HG02642 (cell line): ENCODE data around the gene AHDC1.

Experiments
- ATAC-seq: cut with Tn5 transposase; IDR thresholded peaks from one replicate; pipeline ENCODE4 v1.9.1; 2021; ENCODE audit warnings: mild to moderate bottlenecking; ENCODE audit not compliant: unreplicated experiment, poor library complexity

Gene AHDC1

DNA sequence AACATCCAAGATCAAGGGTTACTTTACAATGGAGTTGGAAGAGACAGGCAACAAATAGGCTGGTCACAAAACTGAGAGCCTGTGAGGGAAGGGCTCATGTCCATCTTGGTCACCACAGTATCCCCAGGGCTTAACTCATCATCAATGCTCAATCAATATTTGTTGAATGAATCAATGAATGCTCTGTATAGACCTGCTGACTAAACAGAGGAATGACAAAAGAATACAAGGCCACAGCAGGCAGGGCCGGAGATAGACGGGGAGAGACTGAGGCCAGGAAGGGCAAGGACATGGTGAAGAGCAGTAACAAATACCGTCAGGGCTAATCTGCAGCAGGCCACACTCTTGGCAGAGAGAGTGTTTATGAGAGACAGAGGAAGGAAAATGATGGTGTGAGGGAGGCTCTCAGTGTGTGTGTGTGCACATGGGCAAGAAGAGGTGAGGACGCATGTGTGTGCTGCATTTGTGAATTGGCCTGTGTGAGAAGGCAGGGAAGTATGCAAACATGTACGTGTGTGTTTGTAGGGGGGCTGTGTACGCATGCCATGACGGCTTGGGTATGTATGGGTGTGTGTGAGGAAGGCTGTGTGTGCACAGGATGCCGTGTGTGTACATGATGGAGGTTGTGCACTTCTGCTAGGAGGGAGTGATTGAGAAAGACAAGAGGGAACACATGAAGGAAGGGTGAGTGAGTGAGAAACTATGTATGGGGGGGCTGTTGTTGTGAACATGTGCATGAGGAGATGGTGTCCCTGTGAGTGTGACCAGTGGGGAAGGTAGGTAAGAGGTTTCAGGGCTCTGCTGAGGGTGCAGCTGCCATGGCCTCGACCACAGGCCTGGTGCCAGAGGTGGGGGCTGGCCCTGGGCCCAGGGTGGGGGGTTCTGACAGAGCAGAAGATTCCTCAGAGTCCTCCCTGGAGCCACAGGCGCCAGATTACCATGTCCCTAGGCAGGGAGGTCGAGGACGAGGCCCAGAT, 15.4 kb downstream of the AHDC1 start:
- ATAC-seq = no peak

DNA sequence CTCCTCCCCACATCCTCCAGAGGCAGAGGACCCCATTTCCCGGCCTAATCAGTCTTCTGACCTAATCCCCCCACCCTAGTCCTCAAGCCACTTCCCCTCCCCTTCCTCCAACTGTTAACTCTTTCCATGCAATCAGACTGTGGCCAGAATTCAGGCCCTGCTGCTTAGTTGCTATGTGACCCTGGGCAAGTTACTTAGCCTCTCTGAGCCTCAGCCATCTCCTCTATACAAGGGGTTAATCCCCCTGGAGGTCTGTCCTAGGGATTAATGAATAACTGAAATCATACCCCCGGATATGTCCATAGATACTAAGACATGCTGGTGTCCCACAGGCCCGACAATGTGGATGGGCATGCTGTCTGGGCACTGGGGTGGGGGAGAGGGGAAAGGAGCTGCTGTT, 18.3 kb downstream of the AHDC1 start:
- no peak for ATAC-seq

DNA sequence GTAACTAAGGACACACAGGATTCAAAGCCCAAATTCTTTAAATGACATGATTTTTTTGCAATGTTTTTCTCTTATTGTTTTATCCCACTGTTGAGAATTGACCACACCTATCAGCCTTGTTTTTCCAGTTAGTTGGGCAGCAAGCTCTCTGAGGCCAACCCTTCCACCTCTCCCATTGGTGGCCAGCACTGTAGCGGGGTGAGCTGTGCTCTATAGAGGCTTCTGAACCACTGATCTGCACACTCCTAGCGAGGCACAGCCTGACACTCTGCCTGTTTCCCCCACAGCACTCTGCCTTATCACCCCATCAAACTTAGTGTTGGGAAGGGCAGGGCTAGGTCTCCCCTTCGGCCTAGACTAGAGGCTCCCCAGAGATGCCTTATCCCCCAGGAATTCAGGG, 19.5 kb downstream of the AHDC1 start:
- ATAC-seq = no peak

DNA sequence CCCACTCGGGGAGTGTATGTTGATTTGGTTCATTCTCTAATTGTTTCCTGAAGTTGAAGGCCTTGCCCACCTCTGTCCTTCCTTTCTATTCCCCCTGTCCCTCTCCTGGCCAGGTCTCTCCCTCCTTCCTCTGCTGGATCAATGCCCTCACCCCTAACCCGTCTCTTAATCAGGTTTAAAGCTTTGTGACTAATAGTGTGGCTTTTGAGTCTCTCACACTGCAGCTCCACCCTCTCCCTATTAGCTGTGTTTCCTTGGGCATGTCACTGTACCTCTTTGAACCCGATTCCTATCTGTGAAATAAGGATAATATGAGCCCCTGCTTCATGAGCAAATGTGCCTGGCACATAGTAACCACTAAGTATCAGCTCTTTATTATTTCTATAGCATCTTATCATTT, 20.5 kb downstream of the AHDC1 start:
- no peak for ATAC-seq

DNA sequence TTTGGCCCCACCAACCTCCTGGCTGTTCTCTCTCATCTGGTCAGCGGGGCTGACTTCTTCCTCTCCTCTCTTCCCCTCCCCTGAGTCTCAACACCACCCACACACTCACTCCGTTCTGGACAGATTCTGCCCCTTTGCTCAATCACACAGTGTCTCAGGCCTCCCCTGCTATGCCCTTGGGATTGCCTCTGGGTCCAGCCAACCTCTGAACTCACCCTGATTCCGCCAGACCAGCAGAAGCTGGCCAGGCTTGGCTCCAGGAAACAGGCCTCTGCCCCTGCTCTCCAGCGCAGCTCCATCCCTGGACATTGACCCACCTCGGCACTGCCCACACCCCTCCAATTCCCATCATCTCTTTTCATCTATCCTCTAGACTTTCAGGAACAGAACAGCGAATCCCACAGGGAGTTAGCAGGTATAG, 22.1 kb downstream of the AHDC1 start:
- ATAC-seq = no peak

DNA sequence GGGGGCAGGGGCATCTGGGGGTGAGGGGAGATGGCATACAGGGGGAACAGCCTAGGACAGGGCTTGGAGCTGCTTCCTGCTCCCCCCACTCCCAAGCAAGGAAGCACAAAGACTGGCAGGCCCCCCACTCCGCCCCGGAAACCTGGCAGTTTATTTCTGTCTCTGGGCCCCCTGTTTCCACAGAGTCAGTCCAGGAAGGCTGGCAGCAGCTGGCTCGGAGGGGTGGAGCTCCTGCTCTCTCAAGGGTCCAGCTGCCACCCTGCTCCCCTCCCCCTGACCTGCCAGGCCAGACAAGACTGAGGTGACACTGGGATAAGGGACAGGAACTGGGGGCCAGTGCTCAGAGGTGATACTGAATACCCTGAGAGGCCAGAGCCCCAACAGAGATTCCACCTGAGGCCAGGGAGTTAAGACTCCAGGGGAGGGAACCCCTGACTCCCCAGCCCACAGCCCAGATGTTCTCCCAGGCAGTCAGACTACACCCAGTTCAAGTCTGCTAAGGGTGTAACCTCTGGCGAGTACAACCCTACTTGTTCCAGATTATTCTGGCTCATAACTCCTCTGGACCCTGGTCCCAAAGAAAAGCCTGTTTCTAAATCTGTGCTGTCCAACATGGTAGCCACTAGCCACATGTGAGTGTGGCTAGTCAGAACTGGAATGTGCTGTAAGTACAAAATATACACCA, 26.3 kb downstream of the AHDC1 start:
- ATAC-seq = no peak

DNA sequence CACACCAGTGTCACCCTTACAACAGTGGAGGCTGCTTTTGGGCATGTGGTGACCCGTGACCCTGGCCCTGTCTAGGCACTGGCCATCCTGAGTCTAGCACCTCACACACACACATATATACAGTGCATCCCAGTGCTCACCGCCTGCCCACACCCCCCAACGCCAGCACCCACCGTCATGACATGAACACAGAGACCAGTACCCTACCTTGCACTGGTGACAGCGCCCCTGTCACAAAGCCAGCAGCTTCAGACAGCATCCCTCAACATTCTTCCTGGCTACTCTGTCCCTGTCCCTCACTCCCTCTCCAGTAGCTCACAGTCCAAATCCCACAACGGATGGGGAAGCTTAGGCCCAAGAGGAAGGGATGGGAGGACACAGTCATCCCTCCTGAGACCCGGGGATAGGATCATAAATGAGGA, 27.1 kb downstream of the AHDC1 start:
- ATAC-seq = no peak

DNA sequence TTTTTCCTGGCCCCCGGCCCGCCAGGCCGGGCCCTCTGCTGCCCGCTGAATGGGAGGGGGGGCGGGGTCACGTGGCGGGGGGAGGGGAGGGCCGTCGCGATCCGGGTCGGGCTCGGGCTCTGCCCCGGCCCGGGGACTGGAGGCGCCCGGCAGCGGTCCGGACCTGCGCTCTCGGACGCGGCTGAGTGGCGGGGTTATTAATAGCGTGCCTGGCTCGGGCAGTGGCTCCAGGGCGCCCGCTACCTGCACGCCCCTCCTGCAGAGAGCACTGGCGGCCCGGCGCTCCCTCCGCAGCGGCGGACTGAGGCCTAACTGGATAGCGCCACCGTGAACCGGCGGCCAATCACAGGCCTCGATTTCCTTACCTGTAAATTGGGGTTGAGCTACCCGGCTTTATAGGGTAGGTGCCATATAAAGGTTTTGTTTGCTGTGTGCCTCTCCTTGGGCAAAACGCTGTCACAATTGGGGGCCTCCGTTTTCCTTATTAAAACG, 28.1 kb downstream of the AHDC1 start:
- ATAC-seq = no peak

DNA sequence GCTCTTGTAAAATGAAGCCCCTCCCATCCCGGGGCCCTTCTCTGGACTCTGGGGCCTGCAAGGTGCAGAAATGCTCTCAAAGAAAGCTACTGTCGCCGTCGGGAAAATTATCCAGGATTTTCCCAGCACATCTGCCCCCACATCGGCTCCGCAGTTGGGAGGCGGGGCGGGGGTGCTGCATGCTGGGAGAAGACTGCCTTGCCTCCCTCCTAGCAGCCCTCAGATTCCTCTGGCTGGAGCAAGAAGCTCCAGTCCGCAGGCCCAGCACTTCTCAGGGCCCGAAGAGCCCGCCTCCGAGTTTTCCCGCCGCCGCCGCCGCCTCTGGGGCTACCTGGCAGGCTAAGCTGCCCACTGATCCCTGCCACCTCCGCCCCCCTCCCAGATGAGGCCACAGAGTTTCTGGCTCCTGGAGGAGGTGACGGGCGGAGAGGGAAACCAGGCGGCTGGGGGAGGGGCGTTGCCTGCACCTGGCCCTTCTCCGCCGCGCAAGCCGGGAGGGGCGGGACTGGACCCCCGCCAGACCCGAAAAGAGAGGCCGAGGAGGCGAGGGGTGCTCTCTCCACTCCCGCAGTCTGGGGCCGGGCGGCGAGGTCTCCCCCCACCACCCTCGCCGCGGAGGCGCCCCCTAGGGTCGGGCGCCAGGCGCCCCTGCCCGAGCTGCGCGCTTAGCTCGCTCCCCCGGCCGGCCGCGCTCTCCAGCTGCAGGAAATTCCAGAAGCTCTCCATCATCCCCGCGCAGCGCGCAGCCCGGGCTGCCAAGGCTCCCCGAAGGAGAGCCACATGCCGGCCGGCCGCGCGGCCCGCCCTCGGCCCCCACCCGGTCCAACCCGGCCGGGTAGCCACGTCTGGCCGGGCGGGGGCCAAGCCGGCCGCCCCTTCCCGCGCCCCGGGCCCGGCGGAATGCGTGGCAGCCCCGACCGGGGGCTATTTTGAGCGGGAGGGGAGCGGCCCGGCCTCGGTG, 28.8 kb downstream of the AHDC1 start:
- no peak for ATAC-seq

DNA sequence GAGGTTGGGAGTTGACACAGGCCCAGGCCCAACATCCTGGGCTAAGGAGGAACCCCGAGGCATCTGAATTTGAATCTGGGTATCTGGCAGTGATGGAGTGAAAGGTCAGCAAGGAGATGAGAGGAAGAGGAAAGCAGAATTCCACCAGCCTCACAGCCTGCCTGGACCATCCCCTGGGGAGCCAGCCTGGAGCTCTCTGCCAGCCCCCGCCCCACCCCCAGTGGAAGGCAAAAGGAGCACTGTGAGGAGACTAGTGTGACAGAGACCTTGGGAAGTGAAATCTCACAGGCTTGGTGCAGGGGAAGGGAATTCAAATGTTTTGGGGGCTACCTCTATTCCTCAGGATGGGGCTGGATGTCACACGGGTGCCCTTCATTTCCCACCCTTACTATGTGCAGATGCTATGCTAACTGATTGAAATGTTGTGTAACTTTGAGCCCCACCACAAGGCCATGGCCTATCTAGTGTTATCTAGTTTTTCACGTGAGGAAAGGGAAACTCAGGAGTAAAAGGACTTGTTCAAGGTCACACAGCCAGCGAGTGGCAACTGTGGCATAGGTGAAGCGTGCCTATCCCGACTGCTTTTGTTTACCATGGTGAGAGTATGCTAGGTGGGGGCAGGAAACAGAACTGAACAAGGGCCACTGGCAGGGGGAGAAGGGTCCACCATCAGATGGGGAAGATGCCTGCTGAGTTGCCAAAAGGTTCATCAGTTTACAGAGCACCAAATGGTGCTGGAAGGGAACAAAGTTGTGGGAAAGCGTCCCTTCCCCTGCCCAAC, 29.8 kb downstream of the AHDC1 start:
- ATAC-seq = no peak

DNA sequence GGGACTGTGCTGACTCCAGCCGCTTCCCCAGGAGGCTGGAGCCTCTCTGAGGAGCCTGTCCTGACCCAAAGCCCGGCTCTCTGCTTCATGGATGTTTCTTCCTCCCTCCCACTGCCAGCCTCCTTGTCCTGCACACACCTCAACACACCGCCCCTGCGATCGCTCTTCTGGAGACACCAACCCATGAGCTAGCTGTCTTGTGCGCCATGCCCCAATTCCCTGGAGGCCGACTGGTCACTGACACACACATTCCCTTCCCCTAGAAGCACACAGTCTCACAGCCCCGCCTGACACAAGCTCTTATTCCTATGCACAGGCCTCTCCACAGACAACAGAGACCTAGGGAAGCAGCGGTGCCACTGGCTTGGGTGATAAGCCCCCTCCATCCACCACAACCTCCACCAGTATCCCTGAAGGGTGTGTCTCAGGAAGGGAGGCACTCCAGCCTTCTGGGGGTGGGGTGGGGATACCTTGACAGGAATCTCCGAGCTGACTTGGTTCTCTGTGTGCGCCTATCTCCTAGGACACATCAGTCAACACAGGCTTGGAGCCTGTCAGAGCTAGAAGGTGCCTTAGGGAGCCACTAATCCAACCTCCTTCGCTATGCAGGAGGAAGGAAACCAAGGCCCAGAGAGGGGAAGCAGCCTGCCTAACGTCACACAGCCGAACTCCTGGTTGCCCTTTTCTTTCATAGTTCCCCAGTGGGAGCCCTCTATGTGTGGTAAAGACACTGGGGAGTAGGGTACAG, 31.1 kb downstream of the AHDC1 start:
- no peak for ATAC-seq

DNA sequence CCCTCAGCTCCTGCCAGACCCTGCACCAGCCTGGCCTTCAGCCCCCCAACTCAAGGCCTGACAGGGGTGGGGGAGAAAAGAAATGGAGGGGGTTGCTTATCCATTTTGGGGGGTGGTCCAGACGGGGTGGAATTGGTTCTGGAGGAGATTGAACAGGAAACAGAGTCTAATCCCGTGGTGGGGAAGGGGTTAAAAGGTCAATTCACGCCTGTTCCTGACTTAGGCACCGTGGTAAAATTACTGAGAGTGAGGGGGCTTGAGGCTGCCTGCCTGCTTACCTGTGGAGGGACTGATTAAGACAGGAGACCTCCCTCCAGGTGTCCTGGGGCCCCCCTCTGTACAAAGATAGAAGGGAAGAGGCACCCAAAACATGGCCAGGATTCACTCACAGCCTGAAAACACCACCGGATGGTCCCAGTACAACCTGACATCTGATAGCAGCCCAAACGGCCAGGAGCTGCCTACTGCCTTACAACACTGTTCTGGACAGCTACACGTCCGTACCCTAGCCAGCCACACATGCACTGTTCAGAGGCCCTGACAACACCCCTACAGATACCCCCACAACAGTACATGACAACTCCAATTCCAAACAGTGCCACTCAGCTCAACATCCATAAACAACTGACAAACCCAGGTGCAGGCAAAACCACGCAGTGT, 31.8 kb downstream of the AHDC1 start:
- ATAC-seq = no peak

DNA sequence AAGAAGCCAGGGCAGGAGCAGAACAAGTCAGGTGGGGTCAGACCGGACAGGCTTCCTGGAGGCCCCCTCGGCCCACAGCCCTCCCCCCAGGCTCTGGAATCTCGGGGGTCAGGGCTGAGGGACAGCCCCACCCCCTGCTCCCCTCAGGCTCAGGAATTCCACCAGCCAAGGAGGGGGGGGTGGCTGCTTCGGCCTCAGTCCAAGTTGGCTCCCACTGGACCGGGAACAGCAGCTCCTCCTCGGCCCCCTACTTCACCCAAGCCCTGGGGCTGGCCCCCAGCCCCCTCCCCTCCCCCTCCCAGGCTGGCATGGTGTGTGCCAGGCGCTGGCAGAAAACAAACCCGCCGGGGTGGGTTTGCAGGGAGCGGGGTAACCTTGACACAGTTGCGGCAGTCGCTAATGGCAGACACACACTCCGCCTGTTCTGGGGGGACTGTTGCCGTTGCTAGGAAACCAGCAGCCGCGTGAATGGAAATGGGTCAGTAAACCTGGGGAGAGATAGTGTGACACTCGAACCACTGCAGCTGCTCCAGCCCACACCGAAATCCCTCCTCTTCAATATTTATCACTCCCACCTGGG, 32.4 kb downstream of the AHDC1 start:
- ATAC-seq = no peak

DNA sequence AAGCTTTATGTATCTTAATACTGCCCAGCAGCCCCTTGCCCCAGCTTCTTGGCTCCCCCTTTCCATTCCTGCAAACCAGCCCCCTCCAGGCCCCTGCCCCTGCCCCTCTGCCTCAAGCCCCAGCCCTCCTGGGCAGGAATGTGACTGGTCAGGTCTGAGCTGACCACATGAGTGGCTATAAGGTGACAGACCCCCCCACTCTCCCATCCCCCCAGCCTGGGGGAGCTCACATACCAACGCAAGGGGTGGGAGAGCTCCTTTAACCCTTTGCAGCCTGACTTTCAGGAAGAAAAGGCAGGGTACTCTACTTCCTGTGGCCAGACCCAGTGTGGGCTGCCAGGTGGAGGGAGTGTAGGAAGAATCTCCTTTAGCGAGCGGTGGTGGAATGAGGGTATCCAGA, 33.2 kb downstream of the AHDC1 start:
- ATAC-seq = no peak

DNA sequence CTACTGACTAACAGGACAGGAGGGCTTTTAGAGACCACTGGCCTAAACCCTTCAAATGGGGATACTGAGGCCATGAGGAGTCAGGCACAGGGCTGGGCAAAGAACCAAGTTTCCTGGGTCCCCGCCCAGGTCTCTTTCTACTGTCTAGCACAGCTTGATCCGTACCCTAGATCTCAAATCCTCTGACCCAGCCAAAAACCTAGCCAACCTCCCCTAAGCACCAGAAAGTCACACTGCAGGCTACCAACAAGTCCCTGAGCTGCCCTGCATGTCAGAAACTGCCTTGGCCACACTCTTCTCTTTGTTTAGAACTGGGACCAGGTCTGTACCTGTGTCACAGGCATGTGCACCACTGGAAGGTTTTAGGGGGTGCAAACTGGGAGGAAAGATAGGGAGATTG, 33.6 kb downstream of the AHDC1 start:
- no peak for ATAC-seq

DNA sequence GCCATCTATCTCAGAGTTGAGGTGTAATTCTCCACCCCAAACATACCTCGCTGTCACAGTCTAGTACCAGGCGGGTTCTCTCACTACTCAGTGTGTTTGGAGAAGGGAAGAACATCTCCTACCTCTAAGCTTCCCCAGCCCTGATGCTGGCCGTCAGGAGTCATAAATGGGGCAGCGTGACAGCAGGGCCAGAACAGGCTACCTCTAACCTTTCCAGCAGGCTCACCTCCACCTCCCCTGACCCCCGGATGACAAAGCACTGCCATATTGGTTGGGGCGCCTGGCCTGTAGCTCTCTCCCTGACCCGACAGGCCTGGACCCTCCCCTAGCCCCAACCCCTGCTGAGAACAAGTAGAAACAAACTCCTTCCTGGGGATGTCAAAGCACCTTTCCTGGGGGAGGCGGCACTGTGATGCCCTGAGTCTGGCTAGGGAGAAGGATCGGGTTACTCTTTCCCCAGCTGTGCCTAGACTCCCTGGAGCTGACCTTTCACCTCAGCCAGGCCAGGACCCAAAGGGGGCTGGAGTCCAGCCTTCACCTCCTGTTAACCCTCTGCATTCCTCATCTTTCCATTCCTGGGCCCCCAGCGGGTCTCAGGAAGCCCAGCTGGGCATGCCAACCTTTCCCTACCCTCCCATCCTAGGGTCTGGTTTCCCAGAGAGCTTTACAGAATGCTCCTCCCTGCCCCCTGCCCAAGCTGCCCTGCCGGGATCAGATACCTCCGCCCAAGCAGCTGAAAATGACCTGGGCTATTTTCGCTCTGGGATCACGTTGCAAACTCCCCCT, 34.2 kb downstream of the AHDC1 start:
- ATAC-seq = no peak

DNA sequence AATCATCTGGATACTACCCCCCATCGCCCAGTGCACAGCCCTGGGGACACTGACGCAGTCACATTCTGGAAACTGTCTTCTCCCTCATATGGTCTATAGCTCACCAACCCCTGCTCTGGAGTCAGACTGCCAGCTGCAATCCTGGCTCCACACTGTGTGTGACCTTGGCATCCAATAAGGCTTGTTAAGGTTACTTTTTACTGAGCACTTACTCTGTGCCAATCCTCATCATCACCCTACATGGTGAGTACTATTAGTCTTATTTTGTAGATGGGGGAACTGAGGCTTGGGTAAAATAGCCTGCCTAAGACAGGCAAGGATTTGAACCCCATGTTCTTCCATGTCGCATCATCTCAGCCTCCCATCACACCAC, 34.9 kb downstream of the AHDC1 start:
- ATAC-seq = no peak
